GM18511 (cell line): Measurements from ENCODE around the gene NUMA1.

Experiments used
- ATAC-seq: cut with Tn5 transposase; IDR thresholded peaks from one replicate; pipeline ENCODE4 v1.9.1; 2021; ENCODE audit warnings: mild to moderate bottlenecking, moderate library complexity; ENCODE audit not compliant: unreplicated experiment

Gene NUMA1

GRCh38 chr11:72102162-72102561, 21.8 kb upstream of the NUMA1 start:
- ATAC-seq, result no peak

DNA sequence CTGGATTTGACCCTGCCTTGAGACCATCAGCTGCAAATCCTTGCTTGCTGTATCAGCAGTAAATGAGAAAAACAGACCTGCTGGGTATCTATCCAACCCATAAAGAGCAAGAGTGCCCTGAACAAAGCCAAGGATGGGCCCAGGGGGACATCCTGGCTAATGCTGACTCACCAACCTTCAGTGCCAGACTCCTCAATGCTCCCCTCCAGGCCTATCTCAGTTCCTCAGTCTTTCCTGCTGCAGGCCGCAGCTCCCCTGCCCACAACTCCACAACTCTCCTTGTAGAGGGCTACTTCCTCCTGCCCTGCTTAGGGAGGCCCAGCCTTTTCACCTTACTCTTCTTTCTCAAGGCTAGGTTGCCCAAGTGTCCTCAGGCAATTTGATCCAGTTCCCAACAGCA, 20.1 kb upstream of the NUMA1 start:
- no peak for ATAC-seq

GRCh38 chr11:72100009-72100408, 19.7 kb upstream of the NUMA1 start:
- no peak for ATAC-seq

DNA sequence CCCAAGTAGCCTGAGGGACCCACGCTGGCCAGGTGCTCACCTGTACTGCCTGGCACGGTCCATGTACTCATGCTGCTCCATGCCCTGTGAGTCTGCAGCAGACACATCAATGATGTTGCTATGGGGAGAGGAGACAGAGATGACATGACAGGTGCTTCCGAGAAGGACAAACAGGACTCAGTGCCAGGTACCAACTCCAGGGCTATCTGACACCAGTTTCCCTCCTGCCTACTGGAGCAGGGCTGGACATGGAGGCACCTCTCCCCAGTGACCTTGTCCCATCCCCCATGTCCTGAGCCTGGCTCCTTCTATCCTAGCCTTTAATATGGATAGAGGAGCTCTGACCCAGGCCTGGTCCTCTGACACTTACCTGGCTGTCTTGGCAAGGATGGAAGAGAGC, 18.4 kb upstream of the NUMA1 start:
- no peak for ATAC-seq

DNA sequence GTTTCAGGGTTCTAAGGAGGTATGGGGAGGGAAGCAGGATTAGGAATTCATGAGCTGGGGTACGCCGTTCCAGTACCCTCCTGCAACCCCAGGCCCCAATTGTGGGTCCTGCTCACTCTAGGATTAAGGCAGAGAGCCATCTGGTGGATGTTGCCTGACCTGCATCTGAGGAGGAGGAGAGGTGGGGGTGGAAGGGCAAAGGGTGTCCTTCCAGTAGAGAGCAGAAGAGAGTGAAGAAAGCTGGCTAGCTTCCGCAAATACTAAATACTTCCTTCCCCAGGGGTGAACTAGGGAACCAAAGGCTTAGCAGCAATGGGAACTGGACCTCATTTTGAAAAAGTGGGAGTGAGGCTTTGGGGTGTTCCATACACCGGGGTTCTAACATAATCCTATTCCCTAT, 10.9 kb upstream of the NUMA1 start:
- ATAC-seq, result no peak

GRCh38 chr11:72088076-72088808, 7.9 kb upstream of the NUMA1 start:
- ATAC-seq, result no peak

DNA sequence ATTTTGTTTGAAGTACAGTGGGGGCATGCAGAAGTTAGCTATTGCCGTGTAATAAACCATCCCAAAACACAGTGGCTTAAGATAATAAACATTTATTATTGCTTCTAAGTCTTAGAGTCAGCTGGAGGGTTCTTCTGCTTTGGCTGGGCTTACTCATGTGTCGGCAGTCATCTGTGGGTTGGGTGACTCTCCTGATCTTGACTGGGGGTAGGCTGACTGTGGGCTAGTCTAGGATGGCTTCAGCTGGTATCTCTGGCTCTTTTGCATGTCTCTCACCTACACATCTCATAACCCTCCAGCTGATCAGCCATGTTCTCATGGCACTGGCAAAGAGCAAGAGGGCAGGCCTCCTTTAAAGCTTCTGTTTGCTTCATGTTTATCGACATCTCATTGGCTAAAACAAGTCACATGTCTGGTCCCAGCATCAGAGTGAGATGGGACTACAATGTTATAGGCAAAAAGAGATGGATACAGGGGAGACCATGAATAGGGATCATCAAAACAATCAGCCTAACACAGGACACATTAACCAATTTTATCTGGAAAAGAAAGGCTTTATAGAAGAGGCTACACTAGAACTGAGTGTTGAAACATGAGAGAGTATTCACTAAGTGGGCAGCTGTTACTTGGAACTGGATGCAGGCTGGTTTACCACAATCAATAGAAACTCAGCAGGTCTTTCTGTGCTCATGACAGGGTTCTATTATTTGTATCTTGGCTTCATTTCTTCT, 5.4 kb upstream of the NUMA1 start:
- ATAC-seq, result no peak

GRCh38 chr11:72084965-72085364, 4.6 kb upstream of the NUMA1 start:
- no peak for ATAC-seq

DNA sequence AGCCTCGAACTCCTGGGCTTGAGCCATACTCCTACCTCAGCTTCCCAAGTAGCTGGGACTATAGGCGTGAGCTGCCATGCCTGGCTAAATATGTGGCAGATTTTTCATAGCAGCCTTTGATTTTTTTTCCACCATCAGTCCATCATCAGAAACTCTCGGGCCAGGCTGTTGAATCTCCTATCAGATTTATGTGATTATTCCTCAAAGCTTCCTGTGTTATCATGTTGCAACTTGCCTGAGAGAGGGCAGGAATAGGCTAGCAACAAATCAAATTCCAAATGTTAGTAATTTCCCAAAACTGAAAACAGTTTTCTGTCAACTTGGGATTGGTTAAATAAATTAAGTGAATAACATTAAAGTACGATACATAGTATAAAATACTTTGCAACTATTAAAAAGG, 3.7 kb upstream of the NUMA1 start:
- no peak for ATAC-seq

- no peak for ATAC-seq
These were observed 3.1 kb upstream of the NUMA1 start for GRCh38 chr11:72083414-72083813.

DNA sequence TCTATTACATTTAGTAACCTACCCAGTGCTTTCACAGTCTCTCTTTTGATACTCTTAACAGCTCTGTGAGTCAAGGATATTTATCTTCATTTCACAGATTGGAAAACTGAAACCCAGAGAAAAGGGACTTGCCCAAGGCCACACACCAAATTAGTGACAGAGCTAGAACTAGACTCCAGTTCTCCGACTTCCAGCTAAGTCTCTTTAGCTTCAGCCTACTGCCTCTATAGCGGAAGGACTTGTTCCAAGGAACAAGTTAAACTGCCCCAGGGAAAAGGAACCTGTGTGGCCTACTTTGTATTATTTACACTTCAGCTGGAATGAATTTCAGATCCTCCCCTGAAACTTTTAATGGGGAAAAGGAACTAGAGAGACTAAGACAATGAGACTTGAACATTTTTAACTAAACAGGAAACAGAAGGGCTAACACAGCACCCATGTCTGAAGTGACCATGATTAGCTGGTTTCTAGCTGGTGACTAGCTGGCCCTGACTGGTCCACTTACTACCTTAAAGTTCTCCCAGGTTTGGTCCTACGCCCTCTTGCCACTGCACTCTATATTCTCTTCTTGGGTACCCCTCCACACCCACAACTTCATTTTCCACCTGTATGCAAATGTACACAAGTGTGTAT, 1.6 kb upstream of the NUMA1 start:
- no peak for ATAC-seq

DNA sequence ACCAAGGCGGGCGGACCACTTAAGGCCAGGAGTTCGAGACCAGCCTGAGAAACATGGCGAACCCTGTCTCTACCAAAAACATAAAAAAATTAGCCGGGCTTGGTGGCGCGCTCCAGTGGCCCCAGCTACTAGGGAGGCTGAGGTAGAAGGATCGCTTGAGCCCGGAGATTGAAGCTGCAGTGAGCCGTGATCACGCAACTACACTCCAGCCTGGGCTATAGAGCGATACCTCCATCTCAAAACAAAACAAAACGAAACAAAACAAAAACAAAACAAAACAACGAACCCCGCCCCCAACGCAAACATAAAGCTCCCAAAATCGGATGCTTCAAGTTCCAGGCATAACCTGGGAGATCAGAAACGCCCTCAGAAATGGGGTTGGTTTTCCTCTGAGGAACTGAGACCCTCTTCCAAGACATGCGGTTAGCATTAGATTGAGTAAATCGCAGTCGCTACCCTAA, 872 bp upstream of the NUMA1 start:
- ATAC-seq, result no peak

- ATAC-seq, result no peak
These were observed 470 bp downstream of the NUMA1 start for GRCh38 chr11:72079819-72080325.

DNA sequence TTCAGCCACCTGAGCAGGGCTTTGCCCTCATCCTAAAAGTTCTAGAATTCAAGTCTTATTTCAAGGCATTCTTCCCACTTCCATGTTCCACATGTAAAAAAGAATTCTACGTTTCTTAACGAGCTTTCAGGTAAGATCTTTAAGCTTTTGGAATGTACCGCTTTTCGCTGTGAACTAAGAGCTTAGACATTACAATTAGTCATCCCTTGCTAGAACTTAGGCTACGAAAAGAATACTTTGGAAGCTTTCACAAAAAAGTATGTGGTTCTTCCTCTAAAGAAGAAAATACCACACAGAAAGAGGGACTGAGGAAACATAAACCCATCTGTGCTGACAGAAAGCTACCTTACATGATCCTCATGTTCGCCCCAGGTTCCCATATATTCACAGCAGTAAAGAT, 1.9 kb downstream of the NUMA1 start:
- ATAC-seq, result no peak

- no peak for ATAC-seq
These were observed 4.6 kb downstream of the NUMA1 start for GRCh38 chr11:72075756-72076155.

GRCh38 chr11:72075109-72075508, 5.2 kb downstream of the NUMA1 start:
- no peak for ATAC-seq

GRCh38 chr11:72072348-72072747, 8.0 kb downstream of the NUMA1 start:
- no peak for ATAC-seq

GRCh38 chr11:72070491-72070890, 9.9 kb downstream of the NUMA1 start:
- ATAC-seq, result no peak

DNA sequence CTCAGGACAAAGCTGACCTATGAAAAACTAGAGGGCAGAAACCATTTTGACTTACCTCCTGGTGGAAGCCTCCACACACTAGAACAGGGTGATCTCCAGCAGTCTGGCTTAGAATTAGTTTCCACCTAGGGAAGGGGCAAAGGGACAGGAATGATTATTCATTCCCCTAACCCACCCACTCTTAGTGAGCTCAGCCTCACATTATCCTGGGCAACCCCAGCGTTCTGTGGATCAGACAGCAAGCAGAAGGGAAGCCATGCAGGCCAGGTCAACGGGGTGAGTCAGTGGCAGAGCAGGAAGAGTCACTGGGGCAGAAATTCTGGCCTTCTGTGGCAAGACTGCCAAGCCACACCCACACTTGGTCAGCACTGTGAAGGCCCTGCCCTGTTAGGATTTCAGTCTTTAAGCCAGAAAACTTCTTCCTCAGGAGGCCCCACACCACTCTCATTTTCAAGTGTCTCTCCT, 10.5 kb downstream of the NUMA1 start:
- peak; percentile 74 for ATAC-seq

- no peak for ATAC-seq
These were observed 11.1 kb downstream of the NUMA1 start for GRCh38 chr11:72069200-72069599.

DNA sequence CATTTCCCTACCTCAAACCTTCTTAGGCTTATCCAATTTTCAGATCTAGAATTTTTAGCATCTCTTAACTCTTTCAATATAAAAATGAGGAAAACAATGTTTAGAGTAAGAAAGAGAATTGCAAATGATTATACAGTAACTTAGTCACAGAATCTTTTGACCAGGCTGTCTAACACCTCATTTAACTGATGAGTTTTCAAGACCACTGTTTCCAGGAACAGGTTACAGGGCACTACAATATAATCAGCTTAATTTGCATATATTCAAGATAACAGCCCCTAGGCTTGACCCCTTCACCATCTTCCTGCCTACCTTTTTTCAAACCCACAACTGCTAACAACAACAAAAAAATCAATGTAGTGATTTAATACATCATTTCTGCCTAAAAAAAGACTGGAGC, 12.7 kb downstream of the NUMA1 start:
- ATAC-seq, result no peak

GRCh38 chr11:72067266-72067665, 13.1 kb downstream of the NUMA1 start:
- ATAC-seq, result no peak
